SK-N-MC (cell line): ENCODE results near the gene TMEM214.

Experiments
- EZH2 ChIP-seq: fragments of 200-600 bp; sonication (generic); IDR thresholded peaks from one replicate; pipeline ENCODE4 v1.6.1; 2017; ENCODE audit warnings: antibody characterized with exemption
- POLR2AphosphoS5 ChIP-seq: IDR thresholded peaks from 2 replicates; pipeline ENCODE4 v1.6.1; 2012; ENCODE audit warnings: mild to moderate bottlenecking, low read depth, low read length, borderline replicate concordance

DNA sequence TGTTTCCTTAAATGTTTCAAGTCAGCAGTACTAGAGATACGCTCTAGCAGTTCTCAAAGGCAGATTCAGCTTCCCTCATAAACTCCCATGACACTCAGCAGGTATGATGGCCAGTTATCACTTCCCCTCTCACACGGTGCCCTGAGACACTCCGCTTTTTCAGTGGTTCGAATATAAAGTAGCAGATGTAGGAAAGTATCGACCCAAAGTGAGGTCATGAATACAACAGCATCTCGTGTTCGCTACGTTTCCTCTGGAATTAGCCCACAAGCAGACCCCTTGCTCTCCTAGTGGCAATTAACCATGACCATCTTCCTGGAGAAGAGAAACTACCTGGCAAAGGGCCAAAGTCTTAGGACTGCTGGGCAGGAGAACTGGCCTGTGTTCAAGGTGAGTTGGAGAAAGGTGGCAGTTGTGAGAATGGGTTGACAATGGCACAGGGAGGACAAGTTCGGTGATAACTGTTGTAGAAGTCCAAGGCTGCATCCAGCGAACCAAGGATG, 9.4 kb downstream of the TMEM214 start:
- TF ChIP-seq EZH2 (no peak), POLR2AphosphoS5 (peak; percentile 19; the same call in 1 of the 2 replicates)
